Astrocyte (in vitro differentiated cells and primary cell): ENCODE measurements around the gene PCGF5. TPM values are rescaled to one million over a fixed set of nuclear protein-coding genes. Genes with fewer than 3 reads are reported as not detected.

ENCODE experiments used
- DNase-seq: peaks from one replicate; pipeline ENCODE4 v3.0.0-alpha.2; 2010; ENCODE audit warnings: low read depth
- FAIRE-seq: peaks from 2 replicates; lab custom pipeline; 2011; peaks lifted over from hg19 to GRCh38; lab: Jason Lieb, UNC
- H2AFZ ChIP-seq: 2 replicates; pipeline ENCODE4 v1.6.0; 2012; ENCODE audit warnings: low read depth, low read length, inconsistent platforms
- H3K27ac ChIP-seq: 2 replicates; pipeline ENCODE4 v1.5.1; 2011; ENCODE audit warnings: low read depth, low read length, inconsistent platforms
- H3K27me3 ChIP-seq: 2 replicates; pipeline ENCODE4 v1.6.0; 2011; ENCODE audit warnings: low read length, inconsistent platforms; ENCODE audit not compliant: insufficient read depth
- H3K36me3 ChIP-seq: 2 replicates; pipeline ENCODE4 v1.5.1; 2011; ENCODE audit warnings: low read length, inconsistent platforms; ENCODE audit not compliant: insufficient read depth
- H3K4me1 ChIP-seq: 2 replicates; pipeline ENCODE4 v1.5.1; 2011; ENCODE audit warnings: low read length, inconsistent platforms; ENCODE audit not compliant: insufficient read depth
- H3K4me2 ChIP-seq: 2 replicates; pipeline ENCODE4 v1.6.0; 2012; ENCODE audit warnings: low read length, inconsistent platforms
- H3K4me3 ChIP-seq: 2 replicates; pipeline ENCODE4 v1.5.1; 2011; ENCODE audit warnings: low read depth, mild to moderate bottlenecking, low read length, inconsistent platforms; ENCODE audit not compliant: insufficient read depth
- H3K79me2 ChIP-seq: 2 replicates; pipeline ENCODE4 v1.6.0; 2012; ENCODE audit warnings: mild to moderate bottlenecking, low read length, inconsistent platforms; ENCODE audit not compliant: insufficient read depth
- H3K9ac ChIP-seq: 2 replicates; pipeline ENCODE4 v1.6.0; 2012; ENCODE audit warnings: mild to moderate bottlenecking, low read length, inconsistent platforms
- H3K9me3 ChIP-seq: 2 replicates; pipeline ENCODE4 v1.5.1; 2012; ENCODE audit warnings: low read depth, mild to moderate bottlenecking, low read length, inconsistent platforms; ENCODE audit not compliant: insufficient read depth
- H4K20me1 ChIP-seq: 2 replicates; pipeline ENCODE4 v1.6.0; 2012; ENCODE audit warnings: low read length, inconsistent platforms; ENCODE audit not compliant: insufficient read depth
- H3K27ac Mint-ChIP-seq: one replicate; pipeline ENCODE4 v1.8.0; 2021; ENCODE audit warnings: mild to moderate bottlenecking, mixed read lengths; ENCODE audit not compliant: unreplicated experiment
- H3K27me3 Mint-ChIP-seq: one replicate; pipeline ENCODE4 v1.8.0; 2021; ENCODE audit warnings: low read depth, mixed read lengths; ENCODE audit not compliant: unreplicated experiment
- H3K36me3 Mint-ChIP-seq: one replicate; pipeline ENCODE4 v1.8.0; 2021; ENCODE audit warnings: low read depth, mixed read lengths; ENCODE audit not compliant: unreplicated experiment
- H3K4me1 Mint-ChIP-seq: one replicate; pipeline ENCODE4 v1.8.0; 2021; ENCODE audit warnings: low read depth, mixed read lengths; ENCODE audit not compliant: unreplicated experiment
- H3K4me3 Mint-ChIP-seq: one replicate; pipeline ENCODE4 v1.8.0; 2021; ENCODE audit warnings: mild to moderate bottlenecking, moderate library complexity, mixed read lengths; ENCODE audit not compliant: unreplicated experiment
- H3K9me3 Mint-ChIP-seq: one replicate; pipeline ENCODE4 v1.8.0; 2021; ENCODE audit warnings: mild to moderate bottlenecking, mixed read lengths; ENCODE audit not compliant: unreplicated experiment
- CTCF ChIP-seq: IDR thresholded peaks from 2 replicates; pipeline ENCODE4 v1.5.1; 2011; ENCODE audit warnings: low read depth, mild to moderate bottlenecking, inconsistent platforms, low read length, moderate library complexity; ENCODE audit not compliant: insufficient read depth
- EZH2 ChIP-seq: IDR thresholded peaks from 2 replicates; pipeline ENCODE4 v1.6.1; 2012; ENCODE audit warnings: mild to moderate bottlenecking, low read length, inconsistent platforms; ENCODE audit not compliant: insufficient read depth
- total RNA-seq: library from RNA; stranded (reverse); gene quantifications from 2 replicates; pipeline ENCODE4 v1.2.1, GENCODE V29; 2021

Gene PCGF5
- total RNA-seq, 1 donor from 2014 or later, result 31.5 TPM

- no peak overlapping the region for H3K27ac ChIP-seq
- no peaks in the 10 kb centered on the region for H3K79me2 ChIP-seq
- H3K9me3 Mint-ChIP-seq, result no peaks in the 10 kb centered on the region
- no peak overlapping the region for H3K9ac ChIP-seq
- H3K27me3 Mint-ChIP-seq, result no peaks in the 10 kb centered on the region
- H3K4me3 ChIP-seq, result no peak overlapping the region
- DNase-seq (no peak), FAIRE-seq (no peak)
- H4K20me1 ChIP-seq, result no peaks in the 10 kb centered on the region
- no peak overlapping the region for H3K4me3 Mint-ChIP-seq
- H3K36me3 ChIP-seq, result no peaks in the 10 kb centered on the region
- no peak overlapping the region for H2AFZ ChIP-seq
- H3K9me3 ChIP-seq, result no peaks in the 10 kb centered on the region
- no peaks in the 10 kb centered on the region for H3K27me3 ChIP-seq
- H3K4me2 ChIP-seq, result no peak overlapping the region
- peaks cover 5% of the 10 kb centered on the region for H3K4me1 ChIP-seq
- no peak overlapping the region for H3K27ac Mint-ChIP-seq
- peaks cover 2% of the 10 kb centered on the region for H3K4me1 Mint-ChIP-seq
- H3K36me3 Mint-ChIP-seq, result peaks cover 8% of the 10 kb centered on the region
- TF ChIP-seq CTCF, result no peak
- TF ChIP-seq EZH2, result no peak
These were observed 29.2 kb downstream of the PCGF5 start for GRCh38 chr10:91249700-91250099.

GRCh38 chr10:91250341-91250740, 29.9 kb downstream of the PCGF5 start:
- H3K4me3 Mint-ChIP-seq, result no peak overlapping the region
- no peaks in the 10 kb centered on the region for H3K9me3 Mint-ChIP-seq
- no peaks in the 10 kb centered on the region for H3K27me3 ChIP-seq

More at GRCh38 chr10:91250341-91250740, 29.9 kb downstream of the PCGF5 start:
- TF ChIP-seq EZH2 (no peak), CTCF (no peak)
- FAIRE-seq (no peak), DNase-seq (no peak)
- H3K4me2 ChIP-seq, result no peak overlapping the region
- H3K79me2 ChIP-seq, result no peaks in the 10 kb centered on the region
- H3K4me1 ChIP-seq, result peaks cover 5% of the 10 kb centered on the region
- peaks cover 4% of the 10 kb centered on the region for H3K36me3 ChIP-seq
- no peak overlapping the region for H3K4me3 ChIP-seq
- H4K20me1 ChIP-seq, result no peaks in the 10 kb centered on the region
- no peak overlapping the region for H3K27ac ChIP-seq
- no peak overlapping the region for H3K9ac ChIP-seq
- H2AFZ ChIP-seq, result no peak overlapping the region
- H3K4me1 Mint-ChIP-seq, result peaks cover 2% of the 10 kb centered on the region
- no peaks in the 10 kb centered on the region for H3K27me3 Mint-ChIP-seq
- no peaks in the 10 kb centered on the region for H3K9me3 ChIP-seq
- peaks cover 13% of the 10 kb centered on the region for H3K36me3 Mint-ChIP-seq
- H3K27ac Mint-ChIP-seq, result no peak overlapping the region
